ENCODE measurements around the gene FBLN2. TPM values are rescaled to one million over a fixed set of nuclear protein-coding genes. Genes with fewer than 3 reads are reported as not detected.

Gene FBLN2
- total and polyA plus RNA-seq, 2 of the 13 experiments (the other 11 are each of a cell fraction or from before 2014, with no cell fraction given), result not detected

DNA sequence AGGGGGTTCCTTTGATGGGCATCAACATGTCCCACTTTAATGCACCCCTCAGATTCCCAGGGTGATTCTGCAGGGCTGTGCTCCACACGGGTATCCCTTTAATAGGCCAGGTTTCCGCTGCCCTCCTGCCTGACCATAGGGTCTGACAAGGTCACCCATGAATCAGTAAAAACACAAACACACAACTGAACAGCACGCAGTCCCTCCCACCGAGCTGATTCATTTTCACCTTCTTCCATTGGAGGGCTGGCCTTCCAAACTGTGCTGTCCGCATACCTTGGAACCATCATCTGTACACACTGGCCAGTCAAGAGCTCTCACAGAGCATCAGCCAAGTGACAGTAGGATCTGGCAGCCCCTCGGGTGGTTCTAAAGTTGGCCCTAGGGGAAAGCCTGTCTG, 93.7 kb downstream of the FBLN2 start (continued):
- TF ChIP-seq, protein P1, sequence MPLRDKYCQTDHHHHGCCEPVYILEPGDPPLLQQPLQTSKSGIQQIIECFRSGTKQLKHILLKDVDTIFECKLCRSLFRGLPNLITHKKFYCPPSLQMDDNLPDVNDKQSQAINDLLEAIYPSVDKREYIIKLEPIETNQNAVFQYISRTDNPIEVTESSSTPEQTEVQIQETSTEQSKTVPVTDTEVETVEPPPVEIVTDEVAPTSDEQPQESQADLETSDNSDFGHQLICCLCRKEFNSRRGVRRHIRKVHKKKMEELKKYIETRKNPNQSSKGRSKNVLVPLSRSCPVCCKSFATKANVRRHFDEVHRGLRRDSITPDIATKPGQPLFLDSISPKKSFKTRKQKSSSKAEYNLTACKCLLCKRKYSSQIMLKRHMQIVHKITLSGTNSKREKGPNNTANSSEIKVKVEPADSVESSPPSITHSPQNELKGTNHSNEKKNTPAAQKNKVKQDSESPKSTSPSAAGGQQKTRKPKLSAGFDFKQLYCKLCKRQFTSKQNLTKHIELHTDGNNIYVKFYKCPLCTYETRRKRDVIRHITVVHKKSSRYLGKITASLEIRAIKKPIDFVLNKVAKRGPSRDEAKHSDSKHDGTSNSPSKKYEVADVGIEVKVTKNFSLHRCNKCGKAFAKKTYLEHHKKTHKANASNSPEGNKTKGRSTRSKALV (CRISPR knock-in tag; IDR thresholded peaks at IDR 0.05), result no peak

DNA sequence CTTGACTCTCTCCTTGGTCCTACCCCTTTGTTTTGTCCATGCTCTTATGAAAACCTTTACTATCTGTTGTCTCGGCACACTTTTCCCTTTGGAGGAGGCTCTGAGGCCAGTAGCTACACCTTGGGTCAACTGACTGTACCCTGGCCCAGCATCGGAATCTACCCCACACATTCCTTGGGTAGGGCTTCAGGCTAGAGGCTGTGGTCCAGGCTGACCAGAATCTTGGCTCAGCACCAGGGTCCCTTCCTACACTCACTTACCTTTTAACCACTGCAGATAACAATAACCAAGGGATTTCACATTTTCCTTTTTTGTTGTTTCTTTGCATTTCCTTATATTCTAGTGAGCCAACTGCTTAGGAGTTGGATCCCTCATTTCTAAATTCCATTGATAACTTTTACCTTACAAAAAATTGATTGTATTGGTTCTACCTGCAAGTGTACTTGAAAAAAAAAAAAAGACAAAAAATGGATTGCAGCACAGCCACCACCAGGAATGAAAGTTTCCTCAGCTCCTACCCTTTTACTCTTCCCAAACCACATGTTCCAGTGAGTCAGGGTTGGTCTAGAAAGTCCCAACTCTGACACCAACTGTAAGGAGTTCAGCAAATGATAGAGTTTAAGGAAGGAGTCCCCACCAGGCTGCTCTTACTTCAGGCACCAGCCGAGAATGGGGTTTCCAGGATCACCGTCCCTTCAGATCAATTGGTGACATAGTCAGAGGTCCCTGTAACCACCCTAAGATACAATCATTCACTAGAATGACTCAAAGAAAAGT, 95.6 kb downstream of the FBLN2 start:
- Histone ChIP-seq H4K20me1 (ENCODE audit: insufficient read depth, low read length) (no peaks in the 10 kb centered on the region), H3K79me2 (ENCODE audit: insufficient read depth, low read length) (no peaks in the 10 kb centered on the region), H3K4me2 (ENCODE audit: low read depth, low read length) (no peak overlapping the region), H3K9me3 (ENCODE audit: low read length) (no peaks in the 10 kb centered on the region), H2AFZ (ENCODE audit: low read length) (no peak overlapping the region), H3K36me3 (replicated peaks in 1 of 2; ENCODE audit: control insufficient read depth in 1 of 2, insufficient read depth in 2 of 2, low read length in 2 of 2) (no peaks in the 10 kb centered on the region), H3K4me3 (replicated peaks in 1 of 3; ENCODE audit: insufficient read depth in 1 of 3, low read depth in 2 of 3, low read length in 3 of 3) (no peak overlapping the region), H3K27me3 (ENCODE audit: control insufficient read depth in 1 of 2, insufficient read depth in 2 of 2, low read length in 2 of 2) (peaks cover 11 to 54% of the 10 kb centered on the region in 2 experiments), H3K4me1 (ENCODE audit: insufficient read depth, low read length) (no peaks in the 10 kb centered on the region), H3K9ac (ENCODE audit: insufficient read depth, low read depth, low read length) (no peak overlapping the region), H3K27ac (ENCODE audit: extremely low read length, insufficient read depth, low read length) (no peak overlapping the region)
- BruUV-seq (replicated peaks), result no TSS peak
- in situ Hi-C loops (cut with HindIII; ENCODE audit: extremely low pct_ligation_motif_present, low pct_unique_long_range_greater_than_20kb), result loop anchor here (5.0 kb wide), 2 partner anchors 77 to 147 kb away; no protein-coding TSS in a partner anchor
- no peak for DNase-seq (ENCODE audit: low spot score)
- TF ChIP-seq ZKSCAN5 (CRISPR knock-in tag; IDR thresholded peaks at IDR 0.05) (no peak), HDAC2 (CRISPR knock-in tag; IDR thresholded peaks at IDR 0.05) (no peak), ZSCAN12 (CRISPR knock-in tag; IDR thresholded peaks at IDR 0.05) (no peak), KLF15 (CRISPR knock-in tag; IDR thresholded peaks at IDR 0.05; ENCODE audit: borderline replicate concordance) (no peak), AKAP8 (CRISPR knock-in tag; IDR thresholded peaks at IDR 0.05) (no peak), NCOA2 (CRISPR knock-in tag; IDR thresholded peaks at IDR 0.05) (no peak), GFI1 (CRISPR knock-in tag; IDR thresholded peaks at IDR 0.05; ENCODE audit: borderline replicate concordance) (no peak), NR2C2 (CRISPR knock-in tag; IDR thresholded peaks at IDR 0.05; ENCODE audit: borderline replicate concordance) (no peak), ZNF546 (CRISPR knock-in tag; conservative IDR thresholded peaks at IDR 0.05) (no peak), ZFX (CRISPR knock-in tag; IDR thresholded peaks at IDR 0.05; ENCODE audit: low read depth) (no peak), NR2F2 (IDR thresholded peaks at IDR 0.05; ENCODE audit: borderline replicate concordance, low read depth) (no peak)
- TF ChIP-seq, protein P2, sequence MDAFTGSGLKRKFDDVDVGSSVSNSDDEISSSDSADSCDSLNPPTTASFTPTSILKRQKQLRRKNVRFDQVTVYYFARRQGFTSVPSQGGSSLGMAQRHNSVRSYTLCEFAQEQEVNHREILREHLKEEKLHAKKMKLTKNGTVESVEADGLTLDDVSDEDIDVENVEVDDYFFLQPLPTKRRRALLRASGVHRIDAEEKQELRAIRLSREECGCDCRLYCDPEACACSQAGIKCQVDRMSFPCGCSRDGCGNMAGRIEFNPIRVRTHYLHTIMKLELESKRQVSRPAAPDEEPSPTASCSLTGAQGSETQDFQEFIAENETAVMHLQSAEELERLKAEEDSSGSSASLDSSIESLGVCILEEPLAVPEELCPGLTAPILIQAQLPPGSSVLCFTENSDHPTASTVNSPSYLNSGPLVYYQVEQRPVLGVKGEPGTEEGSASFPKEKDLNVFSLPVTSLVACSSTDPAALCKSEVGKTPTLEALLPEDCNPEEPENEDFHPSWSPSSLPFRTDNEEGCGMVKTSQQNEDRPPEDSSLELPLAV (CRISPR knock-in tag; conservative IDR thresholded peaks at IDR 0.05; ENCODE audit: low read depth), result no peak
- TF ChIP-seq, protein P3, sequence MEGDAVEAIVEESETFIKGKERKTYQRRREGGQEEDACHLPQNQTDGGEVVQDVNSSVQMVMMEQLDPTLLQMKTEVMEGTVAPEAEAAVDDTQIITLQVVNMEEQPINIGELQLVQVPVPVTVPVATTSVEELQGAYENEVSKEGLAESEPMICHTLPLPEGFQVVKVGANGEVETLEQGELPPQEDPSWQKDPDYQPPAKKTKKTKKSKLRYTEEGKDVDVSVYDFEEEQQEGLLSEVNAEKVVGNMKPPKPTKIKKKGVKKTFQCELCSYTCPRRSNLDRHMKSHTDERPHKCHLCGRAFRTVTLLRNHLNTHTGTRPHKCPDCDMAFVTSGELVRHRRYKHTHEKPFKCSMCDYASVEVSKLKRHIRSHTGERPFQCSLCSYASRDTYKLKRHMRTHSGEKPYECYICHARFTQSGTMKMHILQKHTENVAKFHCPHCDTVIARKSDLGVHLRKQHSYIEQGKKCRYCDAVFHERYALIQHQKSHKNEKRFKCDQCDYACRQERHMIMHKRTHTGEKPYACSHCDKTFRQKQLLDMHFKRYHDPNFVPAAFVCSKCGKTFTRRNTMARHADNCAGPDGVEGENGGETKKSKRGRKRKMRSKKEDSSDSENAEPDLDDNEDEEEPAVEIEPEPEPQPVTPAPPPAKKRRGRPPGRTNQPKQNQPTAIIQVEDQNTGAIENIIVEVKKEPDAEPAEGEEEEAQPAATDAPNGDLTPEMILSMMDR (CRISPR knock-in tag; IDR thresholded peaks at IDR 0.05), result no peak
- TF ChIP-seq, protein P4, sequence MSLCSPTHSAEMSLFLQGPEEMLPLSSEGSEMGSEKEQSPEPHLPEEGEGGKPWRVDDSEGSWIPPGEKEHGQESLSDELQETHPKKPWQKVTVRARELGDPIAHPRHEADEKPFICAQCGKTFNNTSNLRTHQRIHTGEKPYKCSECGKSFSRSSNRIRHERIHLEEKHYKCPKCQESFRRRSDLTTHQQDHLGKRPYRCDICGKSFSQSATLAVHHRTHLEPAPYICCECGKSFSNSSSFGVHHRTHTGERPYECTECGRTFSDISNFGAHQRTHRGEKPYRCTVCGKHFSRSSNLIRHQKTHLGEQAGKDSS (CRISPR knock-in tag; IDR thresholded peaks at IDR 0.05; ENCODE audit: borderline replicate concordance, low read depth), result no peak
- TF ChIP-seq, protein P5, sequence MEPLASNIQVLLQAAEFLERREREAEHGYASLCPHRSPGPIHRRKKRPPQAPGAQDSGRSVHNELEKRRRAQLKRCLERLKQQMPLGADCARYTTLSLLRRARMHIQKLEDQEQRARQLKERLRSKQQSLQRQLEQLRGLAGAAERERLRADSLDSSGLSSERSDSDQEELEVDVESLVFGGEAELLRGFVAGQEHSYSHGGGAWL (CRISPR knock-in tag; IDR thresholded peaks at IDR 0.05), result no peak
- 41% methylated on average over 4 of the region's 4 CpGs for WGBS (ENCODE audit: low lambda C conversion rate)
- intact Hi-C loops (cut with micrococcal nuclease; ENCODE audit: unreplicated experiment), result no loop called here
- POLR2A ChIA-PET, result no interaction called here
- FAIRE-seq, result no peak
- CTCF ChIA-PET (ENCODE audit: low intra/inter-chr PET ratio, low total read pairs), result no interaction called here
- no peak for ATAC-seq

All from HepG2 (cell line).